ENCODE measurements around the gene NKD2.
"Not testable (repeated sequence)": the region's sequence is repeated elsewhere in the genome, so short reads cannot be mapped to it uniquely, and the experiment has no call there.

The NKD2 gene

DNA sequence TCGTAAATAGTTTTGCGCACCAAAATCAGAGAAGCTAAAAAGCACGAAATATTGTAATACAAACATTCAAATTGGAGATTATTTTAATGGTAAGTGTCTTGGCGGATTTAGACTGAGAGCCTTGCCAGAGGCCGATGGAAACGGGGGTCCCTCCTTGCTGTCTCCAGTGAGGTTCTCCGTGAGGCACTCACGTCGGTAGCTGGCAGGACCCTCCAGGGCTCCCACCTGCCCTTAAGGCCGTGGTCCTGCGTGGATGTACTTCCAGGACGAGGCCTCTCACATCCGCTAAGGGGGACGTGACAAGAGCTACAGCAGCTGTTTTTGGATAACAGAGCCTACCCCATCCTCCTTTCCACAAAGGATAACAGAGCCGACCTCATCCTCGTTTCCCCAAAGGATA, 7.9 kb downstream of the NKD2 start:
- DNase-seq (ENCODE audit: insufficient read length, low spot score) = no peak
- no peak for FAIRE-seq
- TF ChIP-seq POU2F2 (IDR thresholded peaks at IDR 0.05; ENCODE audit: low read depth, low read length) (no peak), POLR2AphosphoS5 (IDR thresholded peaks at IDR 0.05; ENCODE audit: low read depth, low read length) (no peak), SPI1 (IDR thresholded peaks at IDR 0.05; ENCODE audit: low read depth, low read length) (no peak), PAX5 (IDR thresholded peaks at IDR 0.05; ENCODE audit: insufficient read depth, low read length, severe bottlenecking) (no peak), TAF1 (IDR thresholded peaks at IDR 0.05; ENCODE audit: low read depth, low read length) (no peak), POLR2A (IDR thresholded peaks at IDR 0.05; ENCODE audit: low read depth, low read length) (no peak)

DNA sequence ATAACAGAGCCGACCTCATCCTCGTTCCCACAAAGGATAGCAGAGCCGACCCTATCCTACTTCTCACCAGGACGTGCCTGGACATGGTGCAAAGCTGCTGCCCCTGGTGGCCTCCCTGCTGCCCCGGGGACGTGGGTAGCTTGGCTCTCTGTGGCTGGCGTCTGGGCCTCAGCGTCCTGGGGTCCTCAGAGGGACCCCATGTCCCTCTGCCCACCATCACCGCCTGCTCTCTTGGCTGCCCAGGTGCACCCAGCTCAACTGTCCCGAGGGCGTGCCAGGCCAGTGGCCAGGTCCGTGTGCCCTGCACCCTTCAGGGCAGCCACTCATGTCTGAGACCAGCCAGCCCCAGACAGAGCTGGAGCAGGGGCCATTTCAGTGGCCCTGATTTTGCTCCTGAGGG, 8.5 kb downstream of the NKD2 start:
- no peak for TF ChIP-seq POLR2AphosphoS5 (IDR thresholded peaks at IDR 0.05; ENCODE audit: low read depth, low read length)
- no peak for TF ChIP-seq PAX5 (IDR thresholded peaks at IDR 0.05; ENCODE audit: insufficient read depth, low read length, severe bottlenecking)
- no peak for TF ChIP-seq TAF1 (IDR thresholded peaks at IDR 0.05; ENCODE audit: low read depth, low read length)
- TF ChIP-seq POLR2A (IDR thresholded peaks at IDR 0.05; ENCODE audit: low read depth, low read length) = no peak
- no peak for TF ChIP-seq POU2F2 (IDR thresholded peaks at IDR 0.05; ENCODE audit: low read depth, low read length)
- TF ChIP-seq SPI1 (IDR thresholded peaks at IDR 0.05; ENCODE audit: low read depth, low read length) = no peak
- no peak for DNase-seq (ENCODE audit: insufficient read length, low spot score)
- no peak for FAIRE-seq

DNA sequence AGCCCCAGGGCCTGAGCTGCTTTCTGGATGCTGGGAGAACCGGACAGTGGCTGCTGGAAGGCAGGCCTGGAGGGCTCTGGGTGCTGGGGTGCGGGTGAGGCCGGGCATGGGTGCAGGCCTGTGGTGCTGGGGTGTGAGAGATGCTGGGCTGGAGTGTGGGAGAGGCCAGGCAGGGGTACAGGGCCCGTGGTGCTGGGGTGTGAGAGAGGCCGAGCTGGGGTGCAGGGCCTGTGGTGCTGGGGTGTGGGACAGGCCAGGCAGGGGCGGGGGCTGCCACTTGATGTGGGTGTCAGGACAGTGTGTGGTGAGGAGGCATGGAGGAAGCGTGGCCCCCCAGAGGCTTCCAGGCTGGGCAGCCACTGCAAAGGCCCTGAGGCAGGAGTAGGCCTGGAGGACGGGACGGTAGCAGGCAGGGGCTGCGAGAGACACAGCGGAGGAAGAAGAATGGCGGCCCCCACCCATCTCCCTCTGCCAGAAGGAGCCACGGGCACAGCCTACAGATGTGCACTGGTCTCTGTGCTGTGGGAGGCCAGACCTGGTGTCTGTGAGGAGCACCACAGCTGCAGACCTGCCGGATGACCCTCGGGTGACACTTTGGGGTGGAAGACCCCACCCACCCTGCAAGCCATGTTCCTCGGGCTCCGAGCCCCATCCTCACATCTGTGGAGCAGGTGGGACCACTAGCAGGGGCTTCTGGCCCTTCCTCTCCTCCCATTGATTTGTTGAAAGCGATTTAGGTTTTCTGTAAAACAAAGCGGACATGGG, 9.3 kb downstream of the NKD2 start:
- FAIRE-seq (no peak), DNase-seq (ENCODE audit: insufficient read length, low spot score) (no peak)
- TF ChIP-seq POLR2A (IDR thresholded peaks at IDR 0.05; ENCODE audit: low read depth, low read length) (no peak), POU2F2 (IDR thresholded peaks at IDR 0.05; ENCODE audit: low read depth, low read length) (no peak), SPI1 (IDR thresholded peaks at IDR 0.05; ENCODE audit: low read depth, low read length) (no peak), POLR2AphosphoS5 (IDR thresholded peaks at IDR 0.05; ENCODE audit: low read depth, low read length) (no peak), PAX5 (IDR thresholded peaks at IDR 0.05; ENCODE audit: insufficient read depth, low read length, severe bottlenecking) (no peak), TAF1 (IDR thresholded peaks at IDR 0.05; ENCODE audit: low read depth, low read length) (no peak)

DNA sequence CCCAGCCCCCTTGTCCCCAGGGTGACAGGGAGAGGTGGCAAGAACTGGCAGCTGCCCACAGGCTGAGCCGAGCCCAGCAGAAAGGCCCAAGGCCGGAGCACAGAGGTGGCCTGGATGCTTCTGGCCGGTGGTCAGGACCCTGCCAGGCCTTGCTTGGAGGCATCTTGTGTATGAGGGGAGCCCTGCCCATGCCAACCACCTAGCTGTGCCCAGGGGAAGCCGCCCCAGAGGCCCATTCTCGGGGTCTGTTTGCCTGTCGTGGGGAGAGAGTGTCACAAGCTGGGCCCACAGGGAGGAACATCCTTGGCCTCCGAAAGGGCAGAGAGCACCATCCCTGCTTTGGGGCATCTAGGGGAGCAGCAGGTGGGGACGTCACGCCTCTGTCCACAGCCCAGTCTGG, 10.0 kb downstream of the NKD2 start:
- TF ChIP-seq PAX5 (IDR thresholded peaks at IDR 0.05; ENCODE audit: insufficient read depth, low read length, severe bottlenecking) = no peak
- no peak for TF ChIP-seq SPI1 (IDR thresholded peaks at IDR 0.05; ENCODE audit: low read depth, low read length)
- no peak for TF ChIP-seq POU2F2 (IDR thresholded peaks at IDR 0.05; ENCODE audit: low read depth, low read length)
- TF ChIP-seq POLR2A (IDR thresholded peaks at IDR 0.05; ENCODE audit: low read depth, low read length) = no peak
- TF ChIP-seq POLR2AphosphoS5 (IDR thresholded peaks at IDR 0.05; ENCODE audit: low read depth, low read length) = no peak
- no peak for TF ChIP-seq TAF1 (IDR thresholded peaks at IDR 0.05; ENCODE audit: low read depth, low read length)
- FAIRE-seq = no peak
- no peak for DNase-seq (ENCODE audit: insufficient read length, low spot score)

DNA sequence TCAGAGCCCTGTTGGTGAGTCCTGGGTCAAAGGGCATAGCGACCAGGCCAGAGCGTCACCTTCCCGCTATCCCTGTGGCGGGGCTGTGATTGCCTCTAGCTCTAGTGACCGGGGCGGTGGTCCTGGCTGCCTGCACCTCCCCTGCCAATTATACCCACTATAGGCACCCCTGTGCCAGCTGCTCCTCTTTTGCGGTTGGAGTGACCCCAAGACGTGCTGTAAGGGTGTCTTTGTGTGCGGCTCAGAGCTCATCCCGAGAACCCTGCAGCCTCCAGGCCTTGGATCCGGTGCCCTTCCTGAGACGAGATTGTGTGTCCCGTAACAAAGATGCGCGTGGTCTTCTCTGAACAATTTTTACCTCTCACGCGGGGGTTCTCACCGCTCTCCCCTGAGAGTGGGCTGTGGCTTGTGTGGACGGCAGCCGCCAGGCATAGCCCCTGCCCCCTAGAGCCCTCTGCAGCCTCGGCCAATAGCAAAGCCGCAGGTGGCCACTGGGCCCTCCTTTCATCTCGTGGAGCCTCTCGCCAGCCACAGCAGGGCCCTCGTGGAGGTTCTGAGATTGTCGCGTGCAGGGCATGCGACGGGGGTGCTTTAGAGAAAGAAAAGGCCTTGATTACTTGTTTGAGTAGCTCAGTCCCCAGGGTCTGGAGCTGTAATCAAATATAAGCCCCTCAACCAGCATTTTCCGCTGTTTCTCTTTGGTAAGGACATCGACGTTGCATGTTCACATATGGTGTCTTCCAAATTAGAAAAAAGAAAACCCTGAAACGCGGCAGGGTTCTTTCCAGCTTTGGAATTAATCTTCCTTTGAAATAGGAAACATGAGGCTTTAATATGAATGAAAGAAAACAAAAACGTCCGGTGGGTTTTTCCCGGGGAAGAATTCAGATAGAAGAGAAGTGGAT, 10.7 kb downstream of the NKD2 start:
- DNase-seq (ENCODE audit: insufficient read length, low spot score) = no peak
- TF ChIP-seq SPI1 (IDR thresholded peaks at IDR 0.05; ENCODE audit: low read depth, low read length) (no peak), POLR2AphosphoS5 (IDR thresholded peaks at IDR 0.05; ENCODE audit: low read depth, low read length) (no peak), POU2F2 (IDR thresholded peaks at IDR 0.05; ENCODE audit: low read depth, low read length) (no peak), POLR2A (IDR thresholded peaks at IDR 0.05; ENCODE audit: low read depth, low read length) (no peak), PAX5 (IDR thresholded peaks at IDR 0.05; ENCODE audit: insufficient read depth, low read length, severe bottlenecking) (no peak), TAF1 (IDR thresholded peaks at IDR 0.05; ENCODE audit: low read depth, low read length) (no peak)
- FAIRE-seq = no peak

- FAIRE-seq = no peak
- TF ChIP-seq TAF1 (IDR thresholded peaks at IDR 0.05; ENCODE audit: low read depth, low read length) (no peak), SPI1 (IDR thresholded peaks at IDR 0.05; ENCODE audit: low read depth, low read length) (no peak), POLR2AphosphoS5 (IDR thresholded peaks at IDR 0.05; ENCODE audit: low read depth, low read length) (no peak), PAX5 (IDR thresholded peaks at IDR 0.05; ENCODE audit: insufficient read depth, low read length, severe bottlenecking) (no peak), POU2F2 (IDR thresholded peaks at IDR 0.05; ENCODE audit: low read depth, low read length) (no peak), POLR2A (IDR thresholded peaks at IDR 0.05; ENCODE audit: low read depth, low read length) (no peak)
Measured at GRCh38 chr5:1020452-1020961, 11.9 kb downstream of the NKD2 start.

DNA sequence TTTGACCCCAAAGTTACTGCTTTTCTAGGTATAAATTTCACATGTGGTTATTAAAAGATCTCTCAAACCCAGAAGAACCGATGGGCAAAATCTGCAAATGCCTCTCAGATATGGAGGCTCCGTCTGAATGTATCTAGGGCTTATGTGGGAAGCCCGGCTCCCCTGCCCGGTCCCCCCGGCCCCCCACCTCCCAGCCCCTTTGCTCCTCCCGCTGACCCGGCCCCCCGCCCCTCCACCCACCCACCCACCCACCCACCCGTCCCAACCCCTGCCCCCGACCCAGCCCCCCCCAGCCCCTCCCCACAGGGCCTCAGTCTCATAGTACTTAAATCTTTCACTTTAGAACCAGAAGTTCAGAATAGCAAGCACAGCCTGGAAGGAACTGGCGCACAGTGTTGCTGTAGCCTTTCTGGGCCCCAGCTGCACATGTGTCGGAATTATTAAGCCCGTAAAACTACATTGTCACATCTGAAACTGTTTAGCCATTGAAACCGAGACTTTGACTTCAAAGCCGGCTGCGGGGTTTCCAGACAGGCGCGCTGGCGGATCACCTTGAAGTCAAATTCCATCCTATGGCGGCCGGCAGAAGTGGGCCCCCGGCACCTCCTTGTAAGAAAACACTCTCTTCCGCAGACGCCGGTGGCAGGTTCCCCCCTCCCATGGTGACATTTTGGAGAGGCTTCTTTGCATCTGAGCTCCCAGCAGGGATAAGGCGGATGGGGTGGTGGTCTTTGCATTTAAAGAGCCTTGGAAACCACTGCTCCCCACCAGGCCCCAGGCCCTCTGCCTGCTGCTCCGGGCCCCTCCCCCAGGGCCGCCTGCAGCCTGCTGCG, 12.8 kb downstream of the NKD2 start:
- FAIRE-seq (no peak), DNase-seq (ENCODE audit: insufficient read length, low spot score) (no peak)
- no peak for TF ChIP-seq PAX5 (IDR thresholded peaks at IDR 0.05; ENCODE audit: insufficient read depth, low read length, severe bottlenecking)
- TF ChIP-seq POU2F2 (IDR thresholded peaks at IDR 0.05; ENCODE audit: low read depth, low read length) = no peak
- TF ChIP-seq SPI1 (IDR thresholded peaks at IDR 0.05; ENCODE audit: low read depth, low read length) = no peak
- no peak for TF ChIP-seq TAF1 (IDR thresholded peaks at IDR 0.05; ENCODE audit: low read depth, low read length)
- no peak for TF ChIP-seq POLR2A (IDR thresholded peaks at IDR 0.05; ENCODE audit: low read depth, low read length)
- TF ChIP-seq POLR2AphosphoS5 (IDR thresholded peaks at IDR 0.05; ENCODE audit: low read depth, low read length) = no peak

More at GRCh38 chr5:1020452-1020961, 11.9 kb downstream of the NKD2 start:
- no peak for DNase-seq (ENCODE audit: insufficient read length, low spot score)

GRCh38 chr5:1021969-1022336, 13.4 kb downstream of the NKD2 start:
- not testable (repeated sequence) for DNase-seq (ENCODE audit: insufficient read length, low spot score); FAIRE-seq
